HG03108 (cell line): ENCODE data around the gene PRKCA.
A peak's percentile ranks its signal among the peaks of the same experiment; 100 is the strongest.

Source experiments
- ATAC-seq: cut with Tn5 transposase; IDR thresholded peaks from one replicate; pipeline ENCODE4 v1.9.1; 2021; ENCODE audit warnings: moderate library complexity; ENCODE audit not compliant: unreplicated experiment

Gene PRKCA

GRCh38 chr17:66535611-66536010 lies 233.2 kb downstream of the PRKCA start:
- ATAC-seq: no peak

DNA sequence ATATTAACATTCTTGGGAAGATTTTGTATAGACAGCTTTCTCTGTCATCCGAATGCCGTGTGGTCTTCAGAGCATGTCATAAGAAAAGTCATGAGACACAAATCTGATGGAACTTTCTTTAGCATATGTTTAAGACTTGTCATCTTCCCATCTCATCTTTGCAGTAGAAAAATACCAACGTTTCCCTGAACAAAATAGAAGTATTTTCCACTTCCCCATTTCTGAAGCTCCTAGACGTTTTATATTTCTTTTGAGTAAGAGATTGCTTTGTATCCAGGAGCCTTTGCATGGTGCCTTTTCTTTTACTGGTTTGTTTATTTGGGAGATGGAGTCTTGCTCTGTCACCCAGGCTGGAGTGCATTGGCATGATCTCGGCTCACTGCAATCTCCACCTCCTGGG lies 235.1 kb downstream of the PRKCA start:
- no peak for ATAC-seq

- no peak for ATAC-seq
Measured at GRCh38 chr17:66538776-66539175, 236.4 kb downstream of the PRKCA start.

DNA sequence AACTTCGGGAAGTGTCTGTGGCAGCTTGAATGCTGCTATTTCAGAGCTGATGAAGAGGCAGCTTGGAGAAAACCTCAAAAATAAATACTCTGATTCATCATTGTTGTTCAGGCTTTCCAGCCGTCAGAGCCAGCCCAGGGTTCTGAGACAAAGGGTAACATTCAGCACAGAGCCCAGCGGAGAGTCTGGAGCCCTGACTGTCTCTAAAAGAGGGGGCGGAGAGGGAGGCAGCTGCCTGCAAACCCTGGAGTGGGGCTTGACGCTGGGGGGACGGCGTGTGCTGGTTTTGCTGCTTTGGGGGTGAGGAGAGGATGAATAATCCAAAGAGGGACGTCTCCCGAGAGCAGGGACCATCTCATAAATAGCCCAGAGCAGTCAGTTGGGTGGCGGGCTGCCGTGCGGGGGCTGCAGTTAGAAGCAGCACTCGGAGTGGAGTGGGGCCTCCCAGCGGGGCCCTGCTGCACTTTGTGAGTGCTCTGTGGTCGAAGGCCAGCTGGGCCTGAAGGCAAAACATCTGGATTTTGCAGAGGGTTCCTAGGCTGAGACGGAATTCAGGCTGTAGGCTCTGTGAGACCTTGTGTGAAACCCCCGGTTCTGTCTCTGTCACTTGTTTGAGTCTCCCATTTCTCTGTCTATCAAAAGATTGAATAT lies 237.8 kb downstream of the PRKCA start:
- ATAC-seq: no peak

GRCh38 chr17:66541461-66542128 lies 239.2 kb downstream of the PRKCA start:
- peak; percentile 78 for ATAC-seq

- peak; percentile 95 for ATAC-seq
Measured at GRCh38 chr17:66542129-66542966, 239.9 kb downstream of the PRKCA start.

- no peak for ATAC-seq
Measured at GRCh38 chr17:66542967-66543520, 240.6 kb downstream of the PRKCA start.

DNA sequence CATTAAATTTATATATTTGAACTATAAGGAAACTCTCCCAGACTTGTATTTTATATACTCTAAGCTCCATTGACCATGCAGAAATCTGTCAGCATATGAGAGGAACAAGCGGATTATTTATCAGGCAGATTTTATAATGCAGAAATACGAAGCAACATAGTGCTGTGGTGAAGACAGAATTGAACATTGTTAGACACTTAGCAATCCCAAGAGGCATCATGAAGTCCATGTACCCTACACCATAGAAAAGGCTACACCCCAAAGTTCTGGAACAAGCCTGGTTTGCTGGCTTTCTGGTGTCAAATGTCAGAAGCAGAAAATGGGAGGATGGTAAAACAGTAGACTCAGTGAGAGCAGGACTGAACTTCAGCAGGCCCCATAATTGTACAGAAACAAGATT lies 241.1 kb downstream of the PRKCA start:
- ATAC-seq: no peak

DNA sequence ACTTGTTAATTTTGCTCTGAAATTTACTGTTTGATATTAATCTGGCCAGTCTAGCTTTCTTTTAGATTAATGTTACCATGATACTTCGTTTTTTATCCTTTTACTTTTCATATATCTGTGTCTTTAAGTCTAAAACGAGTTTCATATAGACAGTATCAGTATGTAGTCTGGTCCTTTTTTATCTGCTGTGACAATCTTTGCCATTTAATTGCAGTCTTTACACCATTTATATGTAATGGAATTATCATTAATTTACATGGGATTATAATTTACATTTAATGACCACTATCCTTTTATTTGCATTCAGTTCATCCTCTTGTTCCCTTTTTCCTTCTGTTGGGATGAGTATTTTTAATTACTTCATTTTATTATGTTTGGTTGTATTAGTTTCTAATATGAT lies 243.5 kb downstream of the PRKCA start:
- ATAC-seq: no peak

GRCh38 chr17:66547151-66547865 lies 244.9 kb downstream of the PRKCA start:
- no peak for ATAC-seq

- ATAC-seq: no peak
Measured at GRCh38 chr17:66548158-66548557, 245.7 kb downstream of the PRKCA start.

DNA sequence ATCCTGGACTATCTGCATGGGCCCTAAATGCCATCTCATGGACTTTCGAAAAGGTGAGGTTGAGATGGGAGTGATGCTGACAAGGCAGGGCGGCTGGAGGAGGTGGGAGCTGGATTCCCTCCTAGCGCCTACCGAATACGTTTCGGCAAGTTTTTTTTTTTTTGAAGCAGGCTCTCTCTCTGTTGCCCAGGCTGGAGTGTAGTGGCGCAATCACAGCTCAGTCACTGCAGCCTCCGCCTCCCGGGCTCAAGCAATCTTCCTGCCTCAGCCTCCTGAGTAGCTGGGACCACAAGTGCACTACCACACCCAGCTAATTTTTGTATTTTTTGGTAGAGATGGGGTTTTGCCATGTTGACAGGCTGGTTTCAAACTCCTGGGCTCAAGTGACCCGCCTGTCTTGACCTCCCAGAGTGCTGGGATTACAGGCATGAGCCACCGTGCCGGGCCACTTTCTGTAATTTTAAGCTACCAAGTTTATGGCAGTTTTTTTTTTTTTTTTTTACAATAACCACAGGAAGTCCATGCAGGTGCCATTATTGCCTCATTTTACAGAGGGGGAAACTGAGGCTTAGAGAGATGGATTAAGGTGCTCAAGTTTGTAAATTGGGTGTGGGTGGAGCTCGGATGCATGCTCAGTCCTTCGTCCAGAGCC lies 246.4 kb downstream of the PRKCA start:
- no peak for ATAC-seq

GRCh38 chr17:66549311-66549704 lies 246.9 kb downstream of the PRKCA start:
- no peak for ATAC-seq

- no peak for ATAC-seq
Measured at GRCh38 chr17:66549731-66550207, 247.4 kb downstream of the PRKCA start.

DNA sequence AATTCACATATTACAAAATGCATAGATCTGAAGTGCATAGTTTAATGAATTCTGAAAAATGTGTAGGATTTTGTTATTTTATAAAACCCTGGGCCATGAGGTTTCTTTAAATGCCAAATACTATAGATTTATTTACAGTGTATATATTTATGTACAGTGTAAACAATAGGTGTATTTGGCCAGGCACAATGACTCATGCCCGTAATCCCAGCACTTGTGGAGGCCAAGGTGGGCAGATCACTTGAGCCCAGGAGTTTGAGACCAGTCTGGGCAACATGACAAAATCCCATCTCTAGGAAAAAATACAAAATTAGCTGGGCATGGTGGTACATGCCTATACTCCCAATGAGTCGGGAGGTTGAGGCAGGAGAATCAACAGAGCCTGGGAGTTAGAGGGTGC lies 249.4 kb downstream of the PRKCA start:
- no peak for ATAC-seq

DNA sequence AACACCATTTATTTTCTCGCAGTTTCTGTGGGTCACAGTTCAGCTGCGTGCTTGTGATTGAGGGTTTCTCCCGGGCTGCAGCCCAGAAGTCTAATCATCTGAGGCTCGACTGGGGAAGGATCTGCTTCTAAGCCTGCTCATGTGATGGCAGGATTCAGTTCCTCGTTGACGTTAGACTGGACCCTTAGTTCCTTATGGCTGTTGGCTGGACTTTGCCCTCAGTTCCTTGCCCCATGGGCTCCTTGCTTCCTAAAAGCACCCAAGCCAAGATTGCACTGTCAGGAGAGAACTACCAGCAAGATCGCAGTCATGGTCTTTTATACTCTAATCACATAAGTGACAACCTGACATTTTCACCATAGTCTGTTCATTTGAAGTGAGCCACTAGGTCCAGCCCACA lies 250.0 kb downstream of the PRKCA start:
- ATAC-seq: no peak

- no peak for ATAC-seq
Measured at GRCh38 chr17:66555605-66556004, 253.2 kb downstream of the PRKCA start.

DNA sequence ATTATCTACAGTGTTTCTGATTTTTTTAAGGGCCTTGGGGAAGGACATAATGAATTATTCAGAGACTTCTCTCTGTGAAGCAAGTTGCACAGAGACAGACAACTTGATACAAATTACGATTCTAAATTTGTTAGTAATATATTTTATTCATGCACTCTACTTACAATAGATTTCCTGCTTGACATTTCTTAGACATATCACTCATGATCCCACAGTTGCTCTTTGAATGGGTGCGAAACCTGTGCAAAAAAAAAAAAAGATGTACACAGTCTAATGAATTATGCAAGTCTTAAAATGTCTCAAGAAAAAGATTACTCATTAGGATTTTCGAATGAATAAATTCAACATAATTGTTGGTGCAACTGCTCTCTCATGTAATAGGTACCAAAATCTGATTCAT lies 254.8 kb downstream of the PRKCA start:
- ATAC-seq: no peak

- no peak for ATAC-seq
Measured at GRCh38 chr17:66557886-66558285, 255.5 kb downstream of the PRKCA start.

DNA sequence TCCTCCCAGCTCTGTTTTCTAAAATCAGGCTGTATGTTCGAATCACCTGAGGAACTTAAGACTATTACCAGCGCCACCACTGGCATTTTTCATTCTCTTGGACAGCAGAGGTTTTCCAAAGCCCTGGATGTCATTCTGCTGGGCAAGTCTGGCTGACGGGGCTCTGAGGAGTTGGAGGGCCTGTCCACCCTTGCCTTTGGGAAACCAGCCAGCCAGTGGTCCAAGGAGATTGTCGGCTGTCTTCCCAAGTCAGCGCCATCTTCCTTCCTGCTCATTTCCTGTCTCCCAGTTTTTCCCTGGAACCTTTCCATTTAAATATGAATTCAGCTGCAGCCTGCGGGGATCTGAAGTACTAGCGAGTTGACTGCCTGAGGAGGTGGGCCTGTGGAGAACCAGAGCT lies 258.3 kb downstream of the PRKCA start:
- ATAC-seq: no peak
